Measurements from ENCODE around the gene WDR18.

The WDR18 gene

DNA sequence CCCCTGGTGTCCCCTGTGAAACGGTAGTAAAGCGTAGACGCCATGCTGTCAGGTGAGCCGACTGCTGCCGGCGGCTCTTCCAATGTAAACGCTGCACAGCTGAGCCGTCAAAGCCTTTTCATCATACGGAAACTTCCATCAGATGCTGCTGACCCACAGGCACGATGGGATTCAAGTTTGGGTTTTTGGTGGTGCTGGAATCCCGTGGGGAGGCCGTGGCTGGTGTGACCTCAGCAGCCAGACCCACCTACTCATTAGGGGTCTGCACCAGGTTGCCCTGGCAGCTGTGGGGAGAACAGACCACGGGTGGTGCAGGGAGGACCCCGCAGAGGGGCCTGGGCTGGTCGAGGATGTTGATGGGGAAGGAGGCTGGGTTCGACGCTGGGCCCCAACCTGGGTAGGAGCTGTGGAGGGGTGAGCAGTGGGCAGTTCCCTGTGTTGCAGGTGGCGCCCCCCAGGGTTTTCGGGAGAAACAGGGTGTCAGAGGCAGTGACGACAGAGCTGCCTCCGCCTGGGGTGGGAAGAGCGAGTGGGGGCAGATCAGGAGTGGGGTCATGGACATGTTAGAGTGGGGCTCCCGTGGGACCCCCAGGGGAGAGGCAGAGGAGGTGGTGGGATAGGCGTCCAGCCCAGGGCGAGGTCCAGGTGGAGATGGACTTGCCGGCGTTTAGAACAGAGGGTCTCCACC, 22.7 kb downstream of the WDR18 start:
- peaks cover 3% of the 10 kb centered on the region for H3K4me1 ChIP-seq (ENCODE audit: insufficient read depth, insufficient read length)
- no peak overlapping the region for H3K4me3 ChIP-seq (ENCODE audit: insufficient read length, low read depth)
- H3K27me3 ChIP-seq (ENCODE audit: insufficient read depth, insufficient read length), result peaks cover under 1% of the 10 kb centered on the region
- no peaks in the 10 kb centered on the region for H3K9me3 ChIP-seq (ENCODE audit: insufficient read depth, low read length)
- no peak overlapping the region for H3K9ac ChIP-seq (ENCODE audit: insufficient read length, low read depth)
- H3K36me3 ChIP-seq (ENCODE audit: insufficient read depth, insufficient read length, low read length), result peaks cover 46% of the 10 kb centered on the region
- no peak for DNase-seq (ENCODE audit: low read depth, low spot score)
- no peak for TF ChIP-seq YY1 (IDR thresholded peaks at IDR 0.05; ENCODE audit: insufficient read depth, insufficient read length)
- TF ChIP-seq SUZ12 (IDR thresholded peaks at IDR 0.05; ENCODE audit: extremely low read depth, insufficient read depth, insufficient read length), result no peak
- no peak for TF ChIP-seq ZNF274 (IDR thresholded peaks at IDR 0.05; ENCODE audit: low read depth, low read length)

DNA sequence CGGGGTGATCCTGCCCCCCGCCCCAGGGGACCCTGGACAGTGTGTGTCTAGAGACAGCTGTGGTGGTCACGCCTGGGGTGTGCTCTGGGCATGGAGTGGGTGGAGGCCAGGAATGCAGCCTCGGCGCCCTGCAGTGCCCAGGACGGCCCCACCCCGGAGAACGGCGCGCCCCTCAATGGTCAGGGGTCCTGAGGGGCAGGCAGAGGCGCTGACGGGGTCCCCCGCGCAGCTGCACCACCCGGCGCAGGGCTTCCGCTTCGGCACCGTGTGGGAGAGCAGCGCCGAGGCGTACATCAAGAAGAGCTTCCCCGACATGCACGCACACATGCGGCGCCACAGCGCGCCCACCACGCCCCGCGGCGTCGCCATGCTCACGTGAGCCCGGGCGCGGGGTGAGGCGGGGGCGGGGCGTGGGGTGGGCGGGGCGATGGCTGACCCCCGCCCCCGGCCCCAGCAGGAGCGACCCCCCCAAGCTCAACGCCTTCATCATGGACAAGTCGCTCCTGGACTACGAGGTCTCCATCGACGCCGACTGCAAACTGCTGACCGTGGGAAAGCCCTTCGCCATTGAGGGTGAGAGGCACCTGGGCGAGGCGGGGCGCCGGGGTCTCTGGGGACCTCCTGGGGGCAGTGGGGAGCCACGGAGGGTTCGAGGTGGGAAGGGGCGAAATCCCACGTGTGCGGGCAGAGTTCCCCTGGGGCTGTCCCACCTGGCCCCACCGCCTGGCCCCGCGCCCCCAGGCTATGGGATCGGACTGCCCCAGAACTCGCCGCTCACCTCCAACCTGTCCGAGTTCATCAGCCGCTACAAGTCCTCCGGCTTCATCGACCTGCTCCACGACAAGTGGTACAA, 23.5 kb downstream of the WDR18 start:
- H3K36me3 ChIP-seq (ENCODE audit: insufficient read depth, insufficient read length, low read length), result peaks cover 54% of the 10 kb centered on the region
- peaks cover 3% of the 10 kb centered on the region for H3K4me1 ChIP-seq (ENCODE audit: insufficient read depth, insufficient read length)
- DNase-seq (ENCODE audit: low read depth, low spot score), result no peak
- H3K9ac ChIP-seq (ENCODE audit: insufficient read length, low read depth), result no peak overlapping the region
- H3K27me3 ChIP-seq (ENCODE audit: insufficient read depth, insufficient read length), result no peaks in the 10 kb centered on the region
- no peaks in the 10 kb centered on the region for H3K9me3 ChIP-seq (ENCODE audit: insufficient read depth, low read length)
- TF ChIP-seq SUZ12 (IDR thresholded peaks at IDR 0.05; ENCODE audit: extremely low read depth, insufficient read depth, insufficient read length) (no peak), YY1 (IDR thresholded peaks at IDR 0.05; ENCODE audit: insufficient read depth, insufficient read length) (no peak), ZNF274 (IDR thresholded peaks at IDR 0.05; ENCODE audit: low read depth, low read length) (no peak)
- no peak overlapping the region for H3K4me3 ChIP-seq (ENCODE audit: insufficient read length, low read depth)

DNA sequence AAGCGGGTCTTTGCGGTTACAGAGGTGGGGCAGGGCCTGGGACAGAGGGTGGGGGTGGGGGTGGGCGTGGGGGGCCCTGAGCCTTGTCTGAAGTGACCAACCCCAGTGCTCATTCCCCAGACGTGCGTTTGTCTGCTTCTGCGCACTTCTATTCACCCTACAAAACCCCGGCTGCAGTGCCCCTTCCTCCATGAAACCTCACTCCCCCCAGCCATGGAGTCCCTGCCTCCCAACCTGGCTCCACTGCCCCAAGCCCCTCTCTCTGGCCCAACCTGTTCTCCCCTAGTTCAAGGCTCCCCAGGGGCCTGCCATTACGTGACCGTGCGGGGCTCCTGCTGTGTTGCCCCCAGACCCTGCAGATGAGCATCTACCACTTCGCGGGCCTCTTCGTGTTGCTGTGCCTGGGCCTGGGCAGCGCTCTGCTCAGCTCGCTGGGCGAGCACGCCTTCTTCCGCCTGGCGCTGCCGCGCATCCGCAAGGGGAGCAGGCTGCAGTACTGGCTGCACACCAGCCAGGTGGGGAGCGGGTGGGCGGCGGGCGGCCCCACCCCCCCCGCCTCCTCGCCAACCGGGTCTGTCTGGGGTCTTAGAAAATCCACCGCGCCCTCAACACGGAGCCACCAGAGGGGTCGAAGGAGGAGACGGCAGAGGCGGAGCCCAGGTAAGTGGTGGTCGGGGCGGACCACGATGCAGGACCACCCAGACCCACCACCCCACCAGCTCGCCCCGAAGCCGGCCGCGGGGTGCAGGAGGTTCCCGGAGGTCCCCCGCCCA, 24.3 kb downstream of the WDR18 start:
- H3K4me1 ChIP-seq (ENCODE audit: insufficient read depth, insufficient read length), result peaks cover 6% of the 10 kb centered on the region
- H3K9ac ChIP-seq (ENCODE audit: insufficient read length, low read depth), result no peak overlapping the region
- no peak overlapping the region for H3K4me3 ChIP-seq (ENCODE audit: insufficient read length, low read depth)
- H3K36me3 ChIP-seq (ENCODE audit: insufficient read depth, insufficient read length, low read length), result peaks cover 61% of the 10 kb centered on the region
- TF ChIP-seq YY1 (IDR thresholded peaks at IDR 0.05; ENCODE audit: insufficient read depth, insufficient read length) (no peak), SUZ12 (IDR thresholded peaks at IDR 0.05; ENCODE audit: extremely low read depth, insufficient read depth, insufficient read length) (no peak)
- no peaks in the 10 kb centered on the region for H3K9me3 ChIP-seq (ENCODE audit: insufficient read depth, low read length)
- DNase-seq (ENCODE audit: low read depth, low spot score), result no peak
- no peaks in the 10 kb centered on the region for H3K27me3 ChIP-seq (ENCODE audit: insufficient read depth, insufficient read length)

- TF ChIP-seq ZNF274 (IDR thresholded peaks at IDR 0.05; ENCODE audit: low read depth, low read length), result no peak
- Histone ChIP-seq H3K4me3 (ENCODE audit: insufficient read length, low read depth) (no peak overlapping the region), H3K36me3 (ENCODE audit: insufficient read depth, insufficient read length, low read length) (peaks cover 70% of the 10 kb centered on the region), H3K9ac (ENCODE audit: insufficient read length, low read depth) (no peak overlapping the region), H3K4me1 (ENCODE audit: insufficient read depth, insufficient read length) (peaks cover 6% of the 10 kb centered on the region), H3K27me3 (ENCODE audit: insufficient read depth, insufficient read length) (no peaks in the 10 kb centered on the region), H3K9me3 (ENCODE audit: insufficient read depth, low read length) (no peaks in the 10 kb centered on the region)
- DNase-seq (ENCODE audit: low read depth, low spot score), result no peak
Measured at GRCh38 chr19:1009041-1009980, 25.2 kb downstream of the WDR18 start.

GRCh38 chr19:1009981-1010538, 25.9 kb downstream of the WDR18 start:
- no peak for DNase-seq (ENCODE audit: low read depth, low spot score)
- H3K36me3 ChIP-seq (ENCODE audit: insufficient read depth, insufficient read length, low read length), result peaks cover 77% of the 10 kb centered on the region

More at GRCh38 chr19:1009981-1010538, 25.9 kb downstream of the WDR18 start:
- Histone ChIP-seq H3K9me3 (ENCODE audit: insufficient read depth, low read length) (no peaks in the 10 kb centered on the region), H3K9ac (ENCODE audit: insufficient read length, low read depth) (no peak overlapping the region), H3K27me3 (ENCODE audit: insufficient read depth, insufficient read length) (no peaks in the 10 kb centered on the region), H3K4me1 (ENCODE audit: insufficient read depth, insufficient read length) (peaks cover 6% of the 10 kb centered on the region), H3K4me3 (ENCODE audit: insufficient read length, low read depth) (no peak overlapping the region)
- no peak for TF ChIP-seq ZNF274 (IDR thresholded peaks at IDR 0.05; ENCODE audit: low read depth, low read length)
- no peak for TF ChIP-seq YY1 (IDR thresholded peaks at IDR 0.05; ENCODE audit: insufficient read depth, insufficient read length)
- no peak for TF ChIP-seq SUZ12 (IDR thresholded peaks at IDR 0.05; ENCODE audit: extremely low read depth, insufficient read depth, insufficient read length)

Data from NT2/D1 (cell line).